NCI-H526 (cell line): Measurements from ENCODE around the gene MYO7A.

Experiments
- DNase-seq, 2 experiments: peaks; one replicate each; lab custom pipeline; 2025; lab: John Stamatoyannopoulos, UW

The MYO7A gene

DNA sequence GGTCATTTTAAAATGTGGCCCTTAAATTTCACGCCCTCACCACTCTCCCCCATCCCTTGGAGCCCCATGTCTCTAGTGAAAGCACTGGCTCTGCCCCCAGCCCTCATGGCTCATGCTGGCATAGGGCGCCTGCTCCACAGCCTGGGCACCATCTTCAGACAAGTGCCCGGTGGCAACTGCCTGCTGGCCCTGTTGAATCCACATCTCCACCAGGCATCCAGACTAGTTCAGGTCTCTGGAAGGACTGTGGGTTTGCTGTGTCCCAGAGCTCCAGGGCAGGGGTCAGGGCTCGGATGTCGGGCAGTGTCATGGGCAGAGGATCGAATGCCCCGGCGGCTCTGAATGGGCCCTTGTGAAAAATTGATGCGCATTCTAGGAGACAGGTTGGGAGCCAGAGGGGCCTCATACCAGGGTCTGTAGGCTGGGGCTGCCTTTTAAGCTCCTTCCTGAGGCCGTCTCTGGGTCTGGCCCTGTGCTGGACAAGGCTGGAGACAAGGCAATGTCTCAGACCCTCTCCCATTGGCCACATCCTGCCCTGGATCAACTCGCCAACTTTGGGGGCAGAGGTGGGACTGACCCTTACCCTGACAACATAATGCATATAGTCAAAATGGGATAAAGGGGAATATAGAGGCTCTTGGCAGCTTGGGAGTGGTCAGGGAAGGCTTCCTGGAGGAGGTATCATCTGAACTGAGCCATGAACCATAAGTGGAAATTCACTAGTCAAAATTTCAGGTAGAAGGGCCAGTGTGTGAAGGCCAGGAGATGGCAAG lies 1.2 kb downstream of the MYO7A start:
- DNase-seq = no peak

DNA sequence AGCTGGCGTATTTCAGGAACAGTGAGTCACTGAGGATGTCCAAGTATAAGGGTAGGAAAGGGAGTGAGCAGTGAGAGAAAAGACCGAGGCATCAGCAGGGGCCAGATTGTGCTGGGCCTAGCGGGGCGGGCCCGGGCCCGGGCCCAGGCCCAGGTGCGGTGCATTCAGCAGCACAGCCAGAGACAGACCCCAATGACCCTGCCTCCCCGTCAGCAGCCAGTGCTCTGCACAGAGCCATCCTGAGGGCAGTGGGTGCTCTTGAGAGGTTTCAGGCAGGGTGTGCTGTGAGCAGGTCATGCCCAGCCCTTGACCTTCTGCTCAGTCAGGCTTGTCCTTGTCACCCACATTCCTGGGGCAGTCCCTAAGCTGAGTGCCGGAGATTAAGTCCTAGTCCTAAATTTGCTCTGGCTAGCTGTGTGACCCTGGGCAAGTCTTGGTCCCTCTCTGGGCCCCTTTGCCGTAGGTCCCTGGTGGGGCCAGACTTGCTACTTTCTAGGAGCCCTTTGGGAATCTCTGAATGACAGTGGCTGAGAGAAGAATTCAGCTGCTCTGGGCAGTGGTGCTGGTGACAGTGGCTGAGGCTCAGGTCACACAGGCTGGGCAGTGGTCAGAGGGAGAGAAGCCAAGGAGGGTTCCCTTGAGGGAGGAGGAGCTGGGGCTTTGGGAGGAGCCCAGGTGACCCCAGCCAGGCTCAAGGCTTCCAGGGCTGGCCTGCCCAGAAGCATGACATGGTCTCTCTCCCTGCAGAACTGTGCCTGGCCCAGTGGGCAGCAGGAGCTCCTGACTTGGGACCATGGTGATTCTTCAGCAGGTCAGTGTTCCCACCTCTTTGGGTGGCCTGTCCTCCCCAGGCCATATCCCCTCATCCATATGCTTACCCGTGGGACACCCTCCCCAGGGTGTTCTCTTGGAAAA lies 2.1 kb downstream of the MYO7A start:
- no peak for DNase-seq

- peak in 1 of 2 experiments; percentile 12 for DNase-seq
These were observed 2.9 kb downstream of the MYO7A start for GRCh38 chr11:77130763-77131513.

DNA sequence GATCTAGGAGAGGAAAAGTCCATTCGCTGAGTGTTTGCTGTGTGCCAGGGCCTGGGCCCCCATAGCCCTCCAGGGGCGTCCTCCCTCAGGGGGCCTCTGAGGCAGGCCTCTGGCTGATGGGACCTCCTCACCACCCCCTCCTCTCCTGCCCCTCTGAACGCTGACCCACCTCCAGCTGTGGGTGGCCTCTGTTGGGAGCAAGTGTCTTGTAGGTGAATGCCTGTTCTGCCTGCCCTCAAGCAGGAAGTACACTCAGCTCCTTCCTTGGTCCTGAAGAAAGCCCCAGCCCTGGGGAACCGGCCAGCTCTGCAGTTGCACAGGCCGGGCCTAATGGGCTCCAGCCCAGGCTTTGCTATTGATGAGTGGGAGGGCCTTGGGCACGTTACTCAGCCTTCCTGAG lies 3.5 kb downstream of the MYO7A start:
- DNase-seq = no peak

DNA sequence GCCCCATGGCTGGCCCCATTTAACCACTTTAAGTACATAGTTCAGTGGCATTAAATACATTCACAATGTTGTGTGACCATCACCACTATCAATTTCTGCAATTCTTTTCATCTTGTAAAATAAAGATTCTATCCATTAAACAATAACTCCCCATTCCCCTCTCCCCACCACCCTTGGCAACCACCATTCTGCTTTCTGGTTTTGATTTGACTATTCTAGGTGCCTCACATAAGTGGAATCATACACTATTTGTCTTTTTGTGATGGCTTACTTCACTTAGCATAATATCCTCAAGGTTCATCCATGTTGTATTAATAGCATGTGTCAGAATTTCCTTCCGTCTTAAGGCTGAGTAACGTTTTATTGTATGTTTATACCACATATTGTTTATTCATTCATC lies 7.0 kb downstream of the MYO7A start:
- no peak for DNase-seq

DNA sequence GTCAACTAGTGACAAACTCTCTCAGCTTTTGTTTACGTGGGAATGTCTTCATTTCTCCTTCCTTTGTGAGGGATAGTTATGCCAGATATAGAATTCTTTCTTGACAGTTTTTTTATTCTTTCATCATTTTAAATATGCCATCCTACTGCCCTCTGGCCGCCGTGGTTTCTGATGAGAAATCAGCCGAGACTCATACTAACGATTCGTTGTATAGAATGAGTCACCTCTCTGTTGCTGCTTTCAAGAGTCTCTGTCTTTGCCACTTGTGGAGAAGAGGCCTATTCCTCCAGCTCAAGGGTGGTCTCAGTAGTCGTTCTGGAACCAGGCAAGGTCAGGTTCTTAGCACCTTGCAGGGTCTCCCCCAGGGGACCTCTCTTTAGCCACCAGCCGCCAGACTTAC lies 8.0 kb downstream of the MYO7A start:
- DNase-seq = no peak

- DNase-seq = no peak
These were observed 8.9 kb downstream of the MYO7A start for GRCh38 chr11:77136784-77137420.

DNA sequence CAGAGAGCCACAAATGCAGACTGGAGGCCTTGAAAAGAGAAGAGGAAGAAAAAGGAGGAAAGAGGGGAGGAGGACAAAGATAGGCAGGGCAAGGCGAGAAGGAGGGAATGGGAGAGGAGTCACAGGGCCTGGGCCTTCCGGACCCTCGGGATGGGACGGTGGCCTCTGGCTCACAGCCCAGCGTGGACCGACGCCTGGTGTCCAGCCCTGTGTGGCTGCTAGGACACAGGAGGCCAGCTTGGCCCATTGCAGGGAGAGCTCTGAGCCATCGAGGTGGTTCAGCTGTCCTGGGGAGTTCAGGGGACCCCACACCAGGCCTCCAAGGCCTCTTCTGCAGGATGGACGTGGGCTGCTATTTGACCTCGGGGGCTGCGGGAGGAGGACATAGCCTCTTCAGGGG lies 9.4 kb downstream of the MYO7A start:
- DNase-seq = no peak

DNA sequence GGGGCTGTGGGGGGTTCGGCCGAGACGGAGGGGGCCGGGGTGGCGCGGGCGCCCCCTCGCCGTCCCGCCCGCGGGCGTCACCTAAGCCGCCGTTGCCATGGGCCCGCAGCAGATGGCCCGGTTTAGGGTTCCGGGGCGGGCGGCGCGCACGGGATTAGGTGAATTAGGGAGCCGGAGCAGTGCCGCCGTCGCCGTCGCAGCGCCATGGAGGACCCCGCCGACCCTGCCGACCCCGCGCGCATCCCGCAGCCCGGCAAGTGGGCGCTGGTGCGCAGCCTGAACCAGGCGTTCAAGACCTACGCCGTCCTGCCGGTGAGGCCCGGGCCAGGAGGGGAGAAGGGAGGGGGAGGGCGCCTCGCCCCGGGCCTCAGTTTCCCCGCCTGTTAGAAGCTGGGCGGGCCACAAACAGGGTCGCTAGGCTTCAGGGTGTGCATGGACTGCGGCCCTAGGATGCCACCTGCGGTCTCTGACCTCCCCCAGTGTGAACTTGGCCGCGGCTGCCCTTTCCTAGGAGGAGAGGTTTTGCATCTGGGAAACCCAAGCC lies 10.1 kb downstream of the MYO7A start:
- DNase-seq = no peak

GRCh38 chr11:77139201-77139600 lies 11.2 kb downstream of the MYO7A start:
- no peak for DNase-seq

GRCh38 chr11:77140231-77140851 lies 12.3 kb downstream of the MYO7A start:
- DNase-seq = no peak

- DNase-seq = peak in 1 of 2 experiments; percentile 40
These were observed 13.0 kb downstream of the MYO7A start for GRCh38 chr11:77141034-77141433.

DNA sequence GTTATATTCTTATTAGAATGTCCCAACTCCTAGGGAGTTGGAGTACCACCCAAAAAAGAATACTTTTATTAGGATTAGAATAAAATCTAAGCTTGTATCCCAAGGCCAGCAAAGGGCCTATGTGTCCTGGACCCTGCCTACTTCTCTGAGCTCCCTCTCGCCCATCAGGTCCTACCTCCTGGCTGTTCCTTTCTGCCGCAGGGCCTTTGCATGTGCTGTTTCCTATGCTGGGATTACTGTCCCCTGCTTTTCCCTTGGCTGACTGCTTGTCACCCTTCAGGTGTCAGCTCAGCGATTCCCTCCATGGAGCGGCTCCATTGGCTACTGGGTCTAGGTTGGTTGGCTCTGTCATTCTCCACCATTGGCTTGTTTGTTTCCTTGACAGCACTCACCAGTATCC lies 13.4 kb downstream of the MYO7A start:
- no peak for DNase-seq

DNA sequence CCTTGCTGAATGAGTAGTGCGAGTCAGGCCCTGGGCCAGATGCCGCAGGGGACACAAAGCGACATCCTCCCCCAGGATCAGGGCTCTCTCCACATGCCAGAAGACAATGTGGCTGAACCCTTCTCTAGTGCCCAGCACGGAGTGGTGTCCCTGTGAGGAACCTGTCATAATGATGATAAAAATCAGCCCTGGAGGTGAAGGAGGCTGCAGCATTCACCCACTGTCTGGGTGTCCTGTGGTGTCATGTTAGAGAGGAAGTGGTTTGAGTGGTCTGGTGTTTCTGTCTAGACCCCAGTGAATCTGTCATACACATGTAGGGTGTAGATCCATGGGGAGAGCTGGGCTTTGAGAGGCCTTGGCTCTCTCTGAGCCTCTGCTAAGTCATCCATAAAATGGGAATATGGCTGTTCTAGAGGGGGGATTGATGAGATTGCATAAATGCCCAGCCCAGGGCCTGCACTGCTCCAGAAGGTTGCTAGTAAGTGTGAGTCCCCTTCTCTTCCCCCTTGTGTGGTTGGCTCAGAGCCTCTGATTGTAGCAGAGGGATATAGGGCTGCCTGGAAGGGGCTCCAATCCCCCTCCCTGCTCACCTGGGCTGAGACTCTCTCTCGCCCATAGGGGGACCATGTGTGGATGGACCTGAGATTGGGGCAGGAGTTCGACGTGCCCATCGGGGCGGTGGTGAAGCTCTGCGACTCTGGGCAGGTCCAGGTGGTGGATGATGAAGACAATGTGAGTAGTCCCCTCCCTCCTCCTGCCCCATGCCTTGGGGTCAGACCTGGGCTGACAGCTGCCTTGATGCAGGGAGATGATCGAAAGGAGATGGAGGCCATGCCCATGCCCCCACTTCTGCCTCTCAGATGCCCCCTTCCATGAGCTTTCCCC lies 14.3 kb downstream of the MYO7A start:
- no peak for DNase-seq

GRCh38 chr11:77143405-77144020 lies 15.5 kb downstream of the MYO7A start:
- no peak for DNase-seq

- DNase-seq = no peak
These were observed 16.3 kb downstream of the MYO7A start for GRCh38 chr11:77144196-77144856.

GRCh38 chr11:77144857-77145428 lies 16.9 kb downstream of the MYO7A start:
- no peak for DNase-seq

DNA sequence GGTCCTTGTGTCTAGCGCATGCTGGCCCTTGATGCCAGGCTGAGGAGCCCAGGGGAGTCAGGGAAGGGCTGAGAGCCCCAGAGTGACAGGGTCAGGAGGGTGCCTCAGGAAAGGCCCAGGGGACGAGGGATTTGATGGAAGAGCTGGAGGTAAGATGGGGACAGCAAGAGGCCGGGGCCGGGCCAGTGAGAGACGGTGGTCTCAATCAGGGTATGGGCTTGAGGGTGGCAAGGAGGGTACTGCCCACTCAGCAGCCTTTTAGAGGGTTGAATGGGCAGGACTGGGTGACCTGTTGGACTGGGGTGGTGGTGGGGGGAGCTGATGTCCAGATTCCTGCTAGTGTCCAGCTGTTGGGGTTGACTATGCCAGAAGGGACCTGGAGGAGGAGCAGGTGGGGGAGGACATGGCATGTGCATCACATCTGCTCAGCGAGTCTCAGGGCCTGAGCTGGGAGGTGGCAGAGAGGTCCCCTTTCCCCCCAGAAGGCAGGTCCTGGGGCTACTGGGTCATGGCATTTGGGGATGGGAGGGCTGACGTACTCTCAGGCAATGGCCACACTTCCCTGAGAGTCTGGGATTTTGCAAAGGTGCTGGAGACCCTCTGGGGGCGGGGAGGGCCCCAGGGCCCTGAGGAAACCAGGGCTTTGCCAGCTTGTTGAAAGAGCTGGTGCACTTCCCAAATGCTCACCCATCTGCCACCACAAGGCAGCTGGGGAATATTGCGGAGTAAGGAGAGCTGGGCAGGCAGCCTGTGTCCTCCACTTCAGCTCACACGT lies 18.4 kb downstream of the MYO7A start:
- DNase-seq = no peak
